K562 (cell line): ENCODE measurements around the gene BRD3OS. TPM values are rescaled to one million over a fixed set of nuclear protein-coding genes. Genes with fewer than 3 reads are reported as not detected.

Source experiments
- ATAC-seq: fragments of 200-7000 bp; cut with Tn5 transposase; 3 replicates; pipeline ENCODE4 v1.9.1; 2020; ENCODE audit warnings: moderate library complexity
- BruUV-seq: library from RNA; stranded (reverse); fragments of 400-500 nt; replicated peaks from 2 replicates; lab custom pipeline; 2021; lab: Mats Ljungman, UMichigan
- CTCF ChIA-PET: fragments of 300-600 bp; formaldehyde crosslinking; extraction: SDS; loops from one replicate; lab custom pipeline; 2021; ENCODE audit warnings: low intra/inter-chr PET ratio; lab: Yijun Ruan, JAX
- POLR2A ChIA-PET: fragments of 300-600, 350-650 bp; sonication (Branson Sonifier 250); formaldehyde crosslinking; extraction: SDS; loops from one replicate; lab custom pipeline; 2021; ENCODE audit warnings: antibody characterized with exemption, inconsistent platforms; lab: Yijun Ruan, JAX
- DNase-seq, 4 experiments: peaks; one replicate each; pipeline versions ENCODE4 v3.0.0 to v3.0.0-alpha.2; 2011 to 2018; ENCODE audit warnings: low spot score in 3 of 4, mixed read lengths in 3 of 4; ENCODE audit errors: extremely low read depth in 1 of 4
- FAIRE-seq: peaks from 2 replicates; lab custom pipeline; 2011; peaks lifted over from hg19 to GRCh38; lab: Jason Lieb, UNC
- H2AFZ ChIP-seq: 2 replicates; pipeline ENCODE4 v1.6.0; 2011; ENCODE audit warnings: low read depth, low read length, control low read depth, inconsistent platforms
- H3K27ac ChIP-seq: fragments of 200-600 bp; 3 replicates; pipeline ENCODE4 v1.8.0; 2011; ENCODE audit warnings: low read depth, mild to moderate bottlenecking, control low read depth, inconsistent platforms, low read length, moderate library complexity, mixed read lengths; ENCODE audit errors: extremely low read depth
- H3K27me3 ChIP-seq, 2 experiments: fragments of 300-600 bp in 1 of 2; 2 replicates in 1 of 2; 3 replicates in 1 of 2; pipeline versions ENCODE4 v1.6.0 to v1.8.0; 2011; ENCODE audit warnings: inconsistent platforms in 2 of 2, low read length in 2 of 2, mild to moderate bottlenecking in 1 of 2, mixed read lengths in 1 of 2, moderate library complexity in 1 of 2; ENCODE audit not compliant: control insufficient read depth in 2 of 2, insufficient read depth in 2 of 2
- H3K36me3 ChIP-seq: fragments of 300-600 bp; 3 replicates; pipeline ENCODE4 v1.8.0; 2011; ENCODE audit warnings: mild to moderate bottlenecking, low read length, inconsistent platforms; ENCODE audit not compliant: control insufficient read depth, insufficient read depth
- H3K4me1 ChIP-seq, 2 experiments: fragments of 200-600 bp in 1 of 2; replicated peaks in 1 of 2; 2 replicates in 1 of 2; 3 replicates in 1 of 2; pipeline versions ENCODE4 v1.5.1 to v1.8.0; 2011; ENCODE audit warnings: inconsistent platforms in 2 of 2, low read length in 2 of 2, mild to moderate bottlenecking in 1 of 2, mixed read lengths in 1 of 2, moderate library complexity in 1 of 2; ENCODE audit not compliant: control insufficient read depth in 2 of 2, insufficient read depth in 2 of 2
- H3K4me2 ChIP-seq: 2 replicates; pipeline ENCODE4 v1.6.1; 2011; ENCODE audit warnings: low read length, control low read depth, inconsistent platforms, mixed read lengths; ENCODE audit not compliant: insufficient read depth
- H3K4me3 ChIP-seq: fragments of 200-600 bp; sonication (generic), shearing (Covaris generic); 2 replicates; pipeline ENCODE4 v1.5.1; 2016; ENCODE audit warnings: control low read depth, inconsistent platforms
- H3K79me2 ChIP-seq: fragments of 200-600 bp; 3 replicates; pipeline ENCODE4 v1.8.0; 2011; ENCODE audit warnings: low read length, inconsistent platforms; ENCODE audit not compliant: control insufficient read depth, insufficient read depth
- H3K9ac ChIP-seq, 2 experiments: 2 replicates each; pipeline versions ENCODE4 v1.6.0 to v1.6.1; 2011; ENCODE audit warnings: low read depth in 2 of 2, low read length in 2 of 2, control low read depth in 1 of 2, inconsistent platforms in 1 of 2, mild to moderate bottlenecking in 1 of 2, mixed read lengths in 1 of 2; ENCODE audit not compliant: insufficient read depth in 1 of 2
- H3K9me1 ChIP-seq: one replicate; pipeline ENCODE4 v1.6.0; 2011; ENCODE audit warnings: inconsistent platforms, mild to moderate bottlenecking, low read length, moderate library complexity; ENCODE audit not compliant: control insufficient read depth, insufficient read depth
- H3K9me3 ChIP-seq: replicated peaks from 2 replicates; pipeline ENCODE4 v1.5.1; 2011; ENCODE audit warnings: low read depth, low read length, inconsistent platforms; ENCODE audit not compliant: control insufficient read depth, insufficient read depth
- H4K20me1 ChIP-seq: replicated peaks from 2 replicates; pipeline ENCODE4 v1.6.1; 2011; ENCODE audit warnings: low read length, inconsistent platforms, mixed read lengths; ENCODE audit not compliant: control insufficient read depth, insufficient read depth
- ETV1 ChIP-seq: fragments of 450-650 bp; conservative IDR thresholded peaks from 2 replicates; pipeline ENCODE4 v1.6.1; 2016; ENCODE audit warnings: missing genetic modification characterization, control low read depth, low read depth, missing compliant biosample characterization
- FOXK2 ChIP-seq, 2 experiments: fragments of 450-650 bp; IDR thresholded peaks in 1 of 2; conservative IDR thresholded peaks in 1 of 2; 2 replicates each; pipeline ENCODE4 v1.6.1; 2016; ENCODE audit warnings: low read depth in 2 of 2, mild to moderate bottlenecking in 1 of 2
- GATA2 ChIP-seq: sonication (generic); formaldehyde crosslinking; IDR thresholded peaks from 2 replicates; pipeline ENCODE4 v1.4.0; 2020; ENCODE audit warnings: mild to moderate bottlenecking, missing genetic modification reagents
- HCFC1 ChIP-seq: IDR thresholded peaks from 2 replicates; pipeline ENCODE4 v1.6.1; 2012; ENCODE audit warnings: low read depth, low read length, improper control_type of control experiment
- HES1 ChIP-seq: fragments of 450-650 bp; IDR thresholded peaks from 2 replicates; pipeline ENCODE4 v1.6.1; 2016; ENCODE audit warnings: low read depth, mild to moderate bottlenecking, moderate library complexity
- MED1 ChIP-seq: sonication (generic); formaldehyde crosslinking; IDR thresholded peaks from 2 replicates; pipeline ENCODE4 v1.8.1; 2023; ENCODE audit warnings: missing genetic modification reagents, borderline replicate concordance
- NFYB ChIP-seq: IDR thresholded peaks from 2 replicates; pipeline ENCODE4 v1.6.1; 2011; ENCODE audit warnings: mild to moderate bottlenecking, moderate library complexity; ENCODE audit not compliant: insufficient read length; ENCODE audit errors: extremely low read depth
- SRSF9 ChIP-seq: fragments of 200-400 bp; formaldehyde crosslinking; IDR thresholded peaks from 2 replicates; pipeline ENCODE4 v1.6.1; 2017; ENCODE audit warnings: low read depth, low read length, borderline replicate concordance
- TRIM28 ChIP-seq: fragments of 450-650 bp; IDR thresholded peaks from 2 replicates; pipeline ENCODE4 v1.6.1; 2017
- ZFP1 ChIP-seq: fragments of 450-650 bp; formaldehyde crosslinking; IDR thresholded peaks from 2 replicates; pipeline ENCODE4 v1.4.0; 2020; ENCODE audit warnings: mild to moderate bottlenecking, mixed read lengths
- WGBS: fragments of 100-300 bp; shearing (Covaris generic); methylation state at CpG from one replicate; pipeline ENCODE4 v1.1.6; 2016; ENCODE audit warnings: low coverage, mixed read lengths; ENCODE audit not compliant: insufficient coverage; ENCODE audit errors: missing lambda C conversion rate; 5-methylcytosine and 5-hydroxymethylcytosine counted together
- in situ Hi-C: fragments of 300-500 bp; cut with MboI; formaldehyde crosslinking; loops from 4 replicates; pipeline ENCODE4 v1.15.0; 2018; ENCODE audit warnings: inconsistent platforms, mixed read lengths
- intact Hi-C: fragments of 100-400 bp; cut with micrococcal nuclease; formaldehyde crosslinking; loops from 2 replicates; pipeline ENCODE4 v1.14.2; 2022
- polyA plus RNA-seq, 8 experiments: library from polyadenylated mRNA; depleted of rRNA in 4 of 8; stranded (reverse) in 5 of 8; unstranded in 3 of 8; fragments of >200 nt; fragmentation: Nextera tagmentation in 2 of 8; fragmentation: Illumina TruSeq in 1 of 8; extraction: Ambion mirVana in 2 of 8; extraction: Trizol in 1 of 8; gene quantifications; 2 replicates each; pipeline versions ENCODE4 v1.2.1 to v1.2.3, GENCODE V29; 2011 to 2014; ENCODE audit warnings: inconsistent platforms in 1 of 8, missing spikeins in 1 of 8
- total RNA-seq, 7 experiments: library from RNA; depleted of rRNA in 6 of 7; stranded (reverse); fragments of >200 nt in 6 of 7; fragmentation: Illumina TruSeq in 2 of 7; extraction: Trizol in 2 of 7; gene quantifications; 2 replicates each; pipeline versions ENCODE4 v1.2.1 to v1.2.3, GENCODE V29; 2011 to 2021; ENCODE audit warnings: low replicate concordance in 1 of 7
- TF ChIP-seq, protein P1 (sequence below): fragments of 450-650 bp; formaldehyde crosslinking; conservative IDR thresholded peaks from 2 replicates; pipeline ENCODE4 v1.4.0; 2022; ENCODE audit warnings: mild to moderate bottlenecking, missing genetic modification characterization

BRD3OS gene
- total and polyA plus RNA-seq, 9 of the 15 experiments (the other 6 are each of a cell fraction or from before 2014, with no cell fraction given), result 1.1 to 8.7 (median 5.9) TPM

GRCh38 chr9:133975511-133975910, 49.8 kb upstream of the BRD3OS start:
- POLR2A ChIA-PET, result no interaction called here
- H3K4me2 ChIP-seq, result no peak overlapping the region
- BruUV-seq, result no TSS peak
- no peak overlapping the region for H3K4me3 ChIP-seq
- no peaks in the 10 kb centered on the region for H3K9me3 ChIP-seq
- CTCF ChIA-PET, result no interaction called here
- H3K79me2 ChIP-seq, result no peaks in the 10 kb centered on the region
- H3K27me3 ChIP-seq, result peaks cover 24 to 93% of the 10 kb centered on the region in 2 experiments; a peak in 4 of 5 replicates
- TF ChIP-seq NFYB (no peak), MED1 (no peak), HES1 (no peak), HCFC1 (no peak), TRIM28 (no peak), ZFP1 (no peak), ETV1 (no peak), SRSF9 (no peak), GATA2 (CRISPR knock-in tag) (no peak), FOXK2 (conservative IDR thresholded peaks at IDR 0.05 in 1 of 2, IDR thresholded peaks at IDR 0.05 in 1 of 2; ENCODE audit: low read depth in 2 of 2) (no peak)
- TF ChIP-seq, protein P1, sequence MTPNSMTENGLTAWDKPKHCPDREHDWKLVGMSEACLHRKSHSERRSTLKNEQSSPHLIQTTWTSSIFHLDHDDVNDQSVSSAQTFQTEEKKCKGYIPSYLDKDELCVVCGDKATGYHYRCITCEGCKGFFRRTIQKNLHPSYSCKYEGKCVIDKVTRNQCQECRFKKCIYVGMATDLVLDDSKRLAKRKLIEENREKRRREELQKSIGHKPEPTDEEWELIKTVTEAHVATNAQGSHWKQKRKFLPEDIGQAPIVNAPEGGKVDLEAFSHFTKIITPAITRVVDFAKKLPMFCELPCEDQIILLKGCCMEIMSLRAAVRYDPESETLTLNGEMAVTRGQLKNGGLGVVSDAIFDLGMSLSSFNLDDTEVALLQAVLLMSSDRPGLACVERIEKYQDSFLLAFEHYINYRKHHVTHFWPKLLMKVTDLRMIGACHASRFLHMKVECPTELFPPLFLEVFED (CRISPR knock-in tag), result no peak
- 0% methylated on average over 3 of the region's 3 CpGs for WGBS
- in situ Hi-C loops (no loop called here), intact Hi-C loops (no loop called here)
- H3K9me1 ChIP-seq, result no peaks in the 10 kb centered on the region
- H4K20me1 ChIP-seq, result peaks cover 72% of the 10 kb centered on the region
- H3K4me1 ChIP-seq, result peaks cover 0 to 13% of the 10 kb centered on the region in 2 experiments; a peak in 2 of 5 replicates
- ATAC-seq, result no peak
- no peak for DNase-seq
- H3K27ac ChIP-seq, result no peak overlapping the region
- no peak overlapping the region for H3K9ac ChIP-seq
- no peak overlapping the region for H2AFZ ChIP-seq
- no peaks in the 10 kb centered on the region for H3K36me3 ChIP-seq
- FAIRE-seq, result no peak
